OCI-LY7 (cell line): ENCODE results near the gene NUDT22. TPM values are rescaled to one million over a fixed set of nuclear protein-coding genes. Genes with fewer than 3 reads are reported as not detected.

Experiments
- BruUV-seq: library from RNA; stranded (reverse); fragments of 400-500 nt; replicated peaks from 2 replicates; lab custom pipeline; 2021; lab: Mats Ljungman, UMichigan
- CTCF ChIA-PET: fragments of 300-600 bp; sonication (Branson Sonifier 250); formaldehyde crosslinking; loops from one replicate; lab custom pipeline; 2022; ENCODE audit warnings: antibody characterized with exemption; ENCODE audit not compliant: unreplicated experiment; lab: Charles Lee
- POLR2A ChIA-PET: fragments of 300-600 bp; sonication (Branson Sonifier 250); formaldehyde crosslinking; loops from one replicate; lab custom pipeline; 2022; ENCODE audit warnings: antibody characterized with exemption; lab: Charles Lee
- DNase-seq: peaks from one replicate; pipeline ENCODE4 v3.0.0-alpha.2; 2015; ENCODE audit warnings: low spot score
- H2AFZ ChIP-seq: fragments of 200-600 bp; sonication (generic), shearing (Covaris generic); 2 replicates; pipeline ENCODE4 v1.6.1; 2014; ENCODE audit warnings: mild to moderate bottlenecking, antibody characterized with exemption, low read length, moderate library complexity
- H3K27ac ChIP-seq: fragments of 200-600 bp; sonication (generic); 2 replicates; pipeline ENCODE4 v1.5.1; 2014; ENCODE audit warnings: mixed run types, low read depth, mild to moderate bottlenecking, moderate library complexity, low read length, inconsistent platforms; ENCODE audit not compliant: poor library complexity, severe bottlenecking
- H3K36me3 ChIP-seq: fragments of 200-600 bp; sonication (generic); 2 replicates; pipeline ENCODE4 v1.6.1; 2014; ENCODE audit warnings: mild to moderate bottlenecking, antibody characterized with exemption, low read length, moderate library complexity, mixed read lengths; ENCODE audit not compliant: insufficient read depth
- H3K4me1 ChIP-seq: fragments of 200-600 bp; sonication (generic); 2 replicates; pipeline ENCODE4 v1.5.1; 2014; ENCODE audit warnings: mild to moderate bottlenecking, low read length; ENCODE audit not compliant: insufficient read depth, poor library complexity, severe bottlenecking
- H3K4me2 ChIP-seq: fragments of 200-600 bp; sonication (generic); 2 replicates; pipeline ENCODE4 v1.6.1; 2014; ENCODE audit warnings: mild to moderate bottlenecking, low read length
- H3K4me3 ChIP-seq: fragments of 200-600 bp; sonication (generic); 2 replicates; pipeline ENCODE4 v1.5.1; 2014; ENCODE audit warnings: mild to moderate bottlenecking, low read depth, low read length; ENCODE audit not compliant: poor library complexity, severe bottlenecking
- H3K79me2 ChIP-seq: fragments of 200-600 bp; sonication (generic); 2 replicates; pipeline ENCODE4 v1.6.1; 2016; ENCODE audit warnings: low read depth, mild to moderate bottlenecking, low read length, moderate library complexity, mixed read lengths; ENCODE audit not compliant: insufficient read depth
- H3K9me2 ChIP-seq: fragments of 200-600 bp; sonication (generic); 2 replicates; pipeline ENCODE4 v1.6.1; 2016; ENCODE audit warnings: mild to moderate bottlenecking, low read length, mixed read lengths; ENCODE audit not compliant: insufficient read depth
- H3K9me3 ChIP-seq: fragments of 200-600 bp; sonication (generic); 2 replicates; pipeline ENCODE4 v1.6.1; 2014; ENCODE audit warnings: mild to moderate bottlenecking, mixed run types, low read length, mixed read lengths
- H4K20me1 ChIP-seq: fragments of 200-600 bp; sonication (generic); 2 replicates; pipeline ENCODE4 v1.6.1; 2014; ENCODE audit warnings: mild to moderate bottlenecking, antibody characterized with exemption, low read length, moderate library complexity, mixed read lengths; ENCODE audit not compliant: insufficient read depth
- CTCF ChIP-seq: fragments of 200-600 bp; sonication (generic); conservative IDR thresholded peaks from 2 replicates; pipeline ENCODE4 v1.5.1; 2014; ENCODE audit warnings: mild to moderate bottlenecking, antibody characterized with exemption, low read length, moderate library complexity, mixed read lengths
- EZH2phosphoT487 ChIP-seq: fragments of 200-600 bp; sonication (generic); IDR thresholded peaks from 2 replicates; pipeline ENCODE4 v1.6.1; 2018; ENCODE audit warnings: low read depth, borderline replicate concordance, mild to moderate bottlenecking, mixed run types, antibody characterized with exemption, low read length, moderate library complexity, mixed read lengths
- intact Hi-C: fragments of 100-400 bp; cut with micrococcal nuclease; formaldehyde crosslinking; loops from one replicate; pipeline ENCODE4 v1.10.0; 2022; ENCODE audit not compliant: unreplicated experiment
- total RNA-seq, 2 experiments: library from RNA; depleted of rRNA in 1 of 2; stranded (reverse); fragments of >200 nt in 1 of 2; shearing (Covaris generic) in 1 of 2; gene quantifications; 2 replicates each; pipeline ENCODE4 v1.2.3, GENCODE V29; 2014 to 2022

Gene NUDT22
- total RNA-seq, 2 experiments from 2014 or later = 81.4 to 98.4 TPM

GRCh38 chr11:64230171-64230984 lies 4.3 kb downstream of the NUDT22 start, which contains the start of gene DNAJC4:
DNAJC4 (plus strand) TSS chr11:64230548; CDS start chr11:64230855, 307 bp downstream.
- no peaks in the 10 kb centered on the region for H3K9me3 ChIP-seq
- H3K4me3 ChIP-seq = peak within 1 kb of the TSS; percentile 72
- peak within 1 kb of the TSS; percentile 94 for H3K4me2 ChIP-seq
- CTCF ChIA-PET = no interaction called here
- H4K20me1 ChIP-seq = no peaks in the 10 kb centered on the region
- H3K79me2 ChIP-seq = peaks cover 8% of the 10 kb centered on the region; the same call in 1 of the 2 replicates
- peaks cover 50% of the 10 kb centered on the region for H3K4me1 ChIP-seq
- TF ChIP-seq EZH2phosphoT487 = no peak
- no peak for TF ChIP-seq CTCF
- POLR2A ChIA-PET = interaction anchor here (0.6 to 1.0 kb wide), 3 partner anchors 11 to 1640 kb away, joined by 3 to 4 read pairs (median 4); partner anchors contain the start of gene FKBP2
- DNase-seq = peak; percentile 95
- no peaks in the 10 kb centered on the region for H3K9me2 ChIP-seq
- peak within 1 kb of the TSS; percentile 54 for H2AFZ ChIP-seq
- intact Hi-C loops = loop anchor here (1.0 kb wide), 1 partner anchor 10 kb away; no protein-coding TSS in a partner anchor
- no TSS peak for BruUV-seq
- H3K27ac ChIP-seq = peak within 1 kb of the TSS; percentile 66
- no peaks in the 10 kb centered on the region for H3K36me3 ChIP-seq

DNA sequence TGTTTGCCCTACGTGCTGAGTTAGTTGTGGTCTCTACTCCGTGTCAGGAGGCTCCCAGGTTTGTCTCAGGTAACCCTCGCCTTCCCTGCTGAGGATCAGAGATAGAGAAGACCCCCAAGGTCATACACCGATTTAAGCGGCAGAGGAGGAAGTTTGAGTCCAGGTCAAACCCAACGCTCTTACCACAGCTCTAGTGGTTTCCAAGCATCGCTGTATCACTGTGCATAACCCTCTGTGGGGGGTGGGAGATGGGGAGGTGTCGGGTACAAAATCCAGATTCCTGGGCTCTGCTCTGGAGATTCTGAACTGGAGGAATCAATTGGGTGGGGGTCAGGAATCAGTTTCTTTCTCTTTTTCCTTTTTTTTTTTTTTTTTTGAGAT lies 4.9 kb downstream of the NUDT22 start:
- H3K4me3 ChIP-seq = peak overlapping the region; percentile 72
- intact Hi-C loops = loop anchor here (1.0 kb wide), 1 partner anchor 9 kb away; no protein-coding TSS in a partner anchor
- H3K79me2 ChIP-seq = peaks cover 8% of the 10 kb centered on the region; the same call in 1 of the 2 replicates
- TF ChIP-seq CTCF = no peak
- TF ChIP-seq EZH2phosphoT487 = no peak
- no peaks in the 10 kb centered on the region for H3K9me3 ChIP-seq
- peak overlapping the region; percentile 66 for H3K27ac ChIP-seq
- peak overlapping the region; percentile 94 for H3K4me2 ChIP-seq
- H3K36me3 ChIP-seq = no peaks in the 10 kb centered on the region
- ChIA-PET CTCF (no interaction called here), POLR2A (interaction anchor here (0.6 to 1.0 kb wide), 3 partner anchors 10 to 1640 kb away, joined by 3 to 4 read pairs (median 3); partner anchors contain the start of gene FKBP2)
- H2AFZ ChIP-seq = peak overlapping the region; percentile 54
- no TSS peak for BruUV-seq
- H4K20me1 ChIP-seq = no peaks in the 10 kb centered on the region
- peak; percentile 46 for DNase-seq
- no peaks in the 10 kb centered on the region for H3K9me2 ChIP-seq
- H3K4me1 ChIP-seq = peaks cover 54% of the 10 kb centered on the region
